HCT116 (cell line): Measurements from ENCODE around the gene SH3GL2. TPM values are rescaled to one million over a fixed set of nuclear protein-coding genes. Genes with fewer than 3 reads are reported as not detected.

Experiments used
- ATAC-seq: fragments of 200-7000 bp; cut with Tn5 transposase; 2 replicates; pipeline ENCODE4 v1.9.1; 2020; ENCODE audit warnings: mild to moderate bottlenecking, moderate library complexity
- BruUV-seq: library from RNA; stranded (reverse); fragments of 400-500 nt; replicated peaks from 2 replicates; lab custom pipeline; 2021; lab: Mats Ljungman, UMichigan
- CTCF ChIA-PET: fragments of 300-600 bp; sonication (Branson Sonifier 250); formaldehyde crosslinking; loops from one replicate; lab custom pipeline; 2021; ENCODE audit warnings: antibody characterized with exemption; lab: Charles Lee
- POLR2A ChIA-PET: fragments of 300-600, 350-600 bp; sonication (Branson Sonifier 250); formaldehyde crosslinking; loops from one replicate; lab custom pipeline; 2021; ENCODE audit warnings: antibody characterized with exemption; lab: Charles Lee
- RAD21 ChIA-PET, 2 experiments: fragments of 300-600 bp; sonication (Branson Sonifier 250); formaldehyde crosslinking; loops; one replicate each; lab custom pipeline; 2023; ENCODE audit warnings: low total read pairs in 2 of 2; ENCODE audit not compliant: uncharacterized antibody in 2 of 2, unreplicated experiment in 2 of 2, low non-redundant PET in 1 of 2; lab: Charles Lee
- DNase-seq: peaks from one replicate; pipeline ENCODE4 v3.0.0-alpha.2; 2010; ENCODE audit warnings: low read depth, low spot score
- H2AFZ ChIP-seq: fragments of 200-600 bp; shearing (Covaris generic), sonication (generic); 2 replicates; pipeline ENCODE4 v1.6.1; 2017; ENCODE audit warnings: low read depth, mixed run types, mixed read lengths, antibody characterized with exemption, low read length; ENCODE audit not compliant: poor library complexity, severe bottlenecking
- H3K27ac ChIP-seq: 2 replicates; pipeline ENCODE4 v1.5.1; 2012; ENCODE audit warnings: low read depth, low read length
- H3K27me3 ChIP-seq: fragments of 200-600 bp; sonication (generic); 2 replicates; pipeline ENCODE4 v1.6.1; 2016; ENCODE audit warnings: mixed run types, low read length, mixed read lengths; ENCODE audit not compliant: insufficient read depth
- H3K36me3 ChIP-seq, 2 experiments: fragments of 200-500 bp in 1 of 2; fragments of 200-600 bp in 1 of 2; sonication (Bioruptor generic) in 1 of 2; sonication (generic) in 1 of 2; 2 replicates each; pipeline versions ENCODE4 v1.5.1 to v1.6.1; 2014 to 2016; ENCODE audit warnings: low read length in 2 of 2, inconsistent platforms in 1 of 2, mixed read lengths in 1 of 2, mixed run types in 1 of 2; ENCODE audit not compliant: insufficient read depth in 2 of 2, control insufficient read depth in 1 of 2
- H3K4me1 ChIP-seq, 2 experiments: fragments of 200-600 bp in 1 of 2; sonication (generic) in 1 of 2; 2 replicates each; pipeline versions ENCODE4 v1.5.1 to v1.6.1; 2012 to 2017; ENCODE audit warnings: low read length in 2 of 2, inconsistent platforms in 1 of 2, mild to moderate bottlenecking in 1 of 2, mixed read lengths in 1 of 2, mixed run types in 1 of 2, moderate library complexity in 1 of 2; ENCODE audit not compliant: insufficient read depth in 2 of 2, control insufficient read depth in 1 of 2
- H3K4me2 ChIP-seq: fragments of 200-600 bp; sonication (generic); 2 replicates; pipeline ENCODE4 v1.6.1; 2017; ENCODE audit warnings: mixed run types, low read length, mixed read lengths
- H3K4me3 ChIP-seq, 2 experiments: fragments of 200-600 bp in 1 of 2; sonication (generic) in 1 of 2; replicated peaks in 1 of 2; 2 replicates each; pipeline ENCODE4 v1.5.1; 2011 to 2016; ENCODE audit warnings: low read length in 2 of 2, control low read depth in 1 of 2, low read depth in 1 of 2, mild to moderate bottlenecking in 1 of 2, mixed read lengths in 1 of 2, mixed run types in 1 of 2
- H3K79me2 ChIP-seq: fragments of 200-600 bp; sonication (generic); 2 replicates; pipeline ENCODE4 v1.6.1; 2017; ENCODE audit warnings: mild to moderate bottlenecking, mixed run types, low read length, moderate library complexity, mixed read lengths; ENCODE audit not compliant: insufficient read depth
- H3K9ac ChIP-seq: fragments of 200-600 bp; sonication (generic); 2 replicates; pipeline ENCODE4 v1.6.1; 2016; ENCODE audit warnings: low read length, mixed read lengths
- H3K9me2 ChIP-seq: fragments of 200-600 bp; sonication (generic), shearing (Covaris generic); 2 replicates; pipeline ENCODE4 v1.6.1; 2017; ENCODE audit warnings: mixed run types, mild to moderate bottlenecking, moderate library complexity; ENCODE audit not compliant: insufficient read depth
- H3K9me3 ChIP-seq, 2 experiments: fragments of 200-500 bp in 1 of 2; fragments of 200-600 bp in 1 of 2; sonication (Bioruptor generic) in 1 of 2; sonication (generic) in 1 of 2; 2 replicates each; pipeline ENCODE4 v1.6.1; 2014 to 2017; ENCODE audit warnings: low read length in 2 of 2, mixed read lengths in 2 of 2, inconsistent platforms in 1 of 2, low read depth in 1 of 2, mild to moderate bottlenecking in 1 of 2, mixed run types in 1 of 2, moderate library complexity in 1 of 2; ENCODE audit not compliant: control insufficient read depth in 1 of 2, insufficient read depth in 1 of 2
- H4K20me1 ChIP-seq: fragments of 200-600 bp; sonication (generic), shearing (Covaris generic); 2 replicates; pipeline ENCODE4 v1.6.1; 2017; ENCODE audit warnings: mixed run types, mild to moderate bottlenecking, moderate library complexity; ENCODE audit not compliant: insufficient read depth
- FOSL1 ChIP-seq: IDR thresholded peaks from 2 replicates; pipeline ENCODE4 v1.6.1; 2012; ENCODE audit warnings: low read depth
- POLR2A ChIP-seq: IDR thresholded peaks from 2 replicates; pipeline ENCODE4 v1.7.0; 2011; ENCODE audit warnings: borderline replicate concordance; ENCODE audit not compliant: insufficient read depth, insufficient read length; ENCODE audit errors: extremely low read depth
- POLR2AphosphoS5 ChIP-seq: IDR thresholded peaks from 2 replicates; pipeline ENCODE4 v1.6.1; 2011; ENCODE audit warnings: mild to moderate bottlenecking, low read depth, low read length, moderate library complexity
- RAD21 ChIP-seq: IDR thresholded peaks from 2 replicates; pipeline ENCODE4 v1.6.1; 2012; ENCODE audit warnings: low read depth, mild to moderate bottlenecking
- SIN3A ChIP-seq: IDR thresholded peaks from 2 replicates; pipeline ENCODE4 v1.6.1; 2012; ENCODE audit warnings: low read depth
- SP1 ChIP-seq: IDR thresholded peaks from 2 replicates; pipeline ENCODE4 v1.6.1; 2012; ENCODE audit warnings: low read depth
- YY1 ChIP-seq: IDR thresholded peaks from 2 replicates; pipeline ENCODE4 v1.6.1; 2011; ENCODE audit warnings: low read length, low read depth, moderate library complexity, mild to moderate bottlenecking; ENCODE audit not compliant: insufficient replicate concordance; ENCODE audit errors: extremely low read depth
- ZNF274 ChIP-seq: fragments of 200-500 bp; sonication (Bioruptor generic); IDR thresholded peaks from 2 replicates; pipeline ENCODE4 v1.6.1; 2014; ENCODE audit warnings: mild to moderate bottlenecking, low read depth, low read length, inconsistent platforms
- intact Hi-C: fragments of 100-400 bp; cut with micrococcal nuclease; formaldehyde crosslinking; loops from 2 replicates; pipeline ENCODE4 v1.10.0; 2022
- total RNA-seq: library from RNA; stranded (reverse); gene quantifications from one replicate; pipeline ENCODE4 v1.2.1, GENCODE V29; 2021; ENCODE audit not compliant: unreplicated experiment
- TF ChIP-seq, protein P1 (sequence below): IDR thresholded peaks from 2 replicates; pipeline ENCODE4 v1.6.1; 2011; ENCODE audit warnings: mild to moderate bottlenecking, low read length, moderate library complexity; ENCODE audit not compliant: insufficient replicate concordance; ENCODE audit errors: extremely low read depth

SH3GL2 gene
- total RNA-seq, 1 experiment from 2014 or later: not detected

DNA sequence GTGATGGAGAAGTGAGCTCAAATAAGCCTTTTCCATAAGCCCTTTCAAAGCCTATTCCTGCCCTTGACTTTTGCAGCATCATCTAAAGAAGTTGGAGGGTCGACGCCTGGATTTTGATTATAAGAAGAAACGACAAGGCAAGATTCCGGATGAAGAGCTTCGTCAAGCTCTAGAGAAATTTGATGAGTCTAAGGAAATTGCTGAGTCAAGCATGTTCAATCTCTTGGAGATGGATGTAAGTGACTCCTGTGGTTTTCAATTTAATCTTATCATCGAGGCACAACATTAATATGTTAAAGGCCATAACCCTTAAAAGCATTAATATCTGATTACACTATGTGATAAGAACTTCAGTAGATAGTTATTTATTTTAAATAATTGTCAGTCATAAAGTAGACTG lies 210.4 kb downstream of the SH3GL2 start:
- no peak for TF ChIP-seq RAD21
- no peak for TF ChIP-seq FOSL1
- TF ChIP-seq POLR2A: no peak
- TF ChIP-seq, protein P1, sequence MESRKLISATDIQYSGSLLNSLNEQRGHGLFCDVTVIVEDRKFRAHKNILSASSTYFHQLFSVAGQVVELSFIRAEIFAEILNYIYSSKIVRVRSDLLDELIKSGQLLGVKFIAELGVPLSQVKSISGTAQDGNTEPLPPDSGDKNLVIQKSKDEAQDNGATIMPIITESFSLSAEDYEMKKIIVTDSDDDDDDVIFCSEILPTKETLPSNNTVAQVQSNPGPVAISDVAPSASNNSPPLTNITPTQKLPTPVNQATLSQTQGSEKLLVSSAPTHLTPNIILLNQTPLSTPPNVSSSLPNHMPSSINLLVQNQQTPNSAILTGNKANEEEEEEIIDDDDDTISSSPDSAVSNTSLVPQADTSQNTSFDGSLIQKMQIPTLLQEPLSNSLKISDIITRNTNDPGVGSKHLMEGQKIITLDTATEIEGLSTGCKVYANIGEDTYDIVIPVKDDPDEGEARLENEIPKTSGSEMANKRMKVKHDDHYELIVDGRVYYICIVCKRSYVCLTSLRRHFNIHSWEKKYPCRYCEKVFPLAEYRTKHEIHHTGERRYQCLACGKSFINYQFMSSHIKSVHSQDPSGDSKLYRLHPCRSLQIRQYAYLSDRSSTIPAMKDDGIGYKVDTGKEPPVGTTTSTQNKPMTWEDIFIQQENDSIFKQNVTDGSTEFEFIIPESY: no peak
- no peak for TF ChIP-seq POLR2AphosphoS5
- no peak for TF ChIP-seq SIN3A
- no peak for TF ChIP-seq SP1
- TF ChIP-seq ZNF274: no peak
- TF ChIP-seq YY1: no peak
- Histone ChIP-seq H3K4me1 (no peaks in the 10 kb centered on the region), H2AFZ (no peak overlapping the region), H3K27ac (no peak overlapping the region), H3K27me3 (no peaks in the 10 kb centered on the region), H3K79me2 (no peaks in the 10 kb centered on the region), H3K9me3 (no peaks in the 10 kb centered on the region; a peak in 1 of 4 replicates), H3K9me2 (no peaks in the 10 kb centered on the region), H4K20me1 (no peaks in the 10 kb centered on the region), H3K4me2 (no peak overlapping the region), H3K4me3 (no peak overlapping the region), H3K36me3 (no peaks in the 10 kb centered on the region), H3K9ac (no peak overlapping the region)
- RAD21 ChIA-PET: no interaction called here
- ATAC-seq: no peak
- intact Hi-C loops: loop anchor here (10.0 kb wide), 1 partner anchor 65 kb away; no protein-coding TSS in a partner anchor
- POLR2A ChIA-PET: no interaction called here
- CTCF ChIA-PET: no interaction called here
- no peak for DNase-seq
- no TSS peak for BruUV-seq
